DOHH2 (cell line): Measurements from ENCODE around the gene PKD2L1.

Experiments
- CTCF ChIP-seq: fragments of 200-600 bp; sonication (generic); IDR thresholded peaks from one replicate; pipeline ENCODE4 v1.5.1; 2014; ENCODE audit warnings: antibody characterized with exemption, mild to moderate bottlenecking, low read depth, low read length; ENCODE audit not compliant: poor library complexity, severe bottlenecking
- EZH2phosphoT487 ChIP-seq: fragments of 200-600 bp; sonication (generic); IDR thresholded peaks from 2 replicates; pipeline ENCODE4 v1.6.1; 2017; ENCODE audit warnings: borderline replicate concordance, mild to moderate bottlenecking, antibody characterized with exemption, low read length, moderate library complexity, mixed read lengths

GRCh38 chr10:100333661-100334440 is 3.8 kb upstream of the PKD2L1 start:
- no peak for TF ChIP-seq CTCF
- no peak for TF ChIP-seq EZH2phosphoT487
